GM12873 (cell line): ENCODE results near the gene ATL1.

ENCODE experiments used
- TF ChIP-seq, protein P1 (sequence below): IDR thresholded peaks from 2 replicates; pipeline ENCODE4 v1.5.1; 2012; ENCODE audit warnings: low read depth, mild to moderate bottlenecking, moderate library complexity, low read length, control low read depth; ENCODE audit not compliant: insufficient read depth; ENCODE audit errors: missing control alignments

ATL1 gene

GRCh38 chr14:50598765-50599164, 38.8 kb downstream of the ATL1 start:
- TF ChIP-seq, protein P1, sequence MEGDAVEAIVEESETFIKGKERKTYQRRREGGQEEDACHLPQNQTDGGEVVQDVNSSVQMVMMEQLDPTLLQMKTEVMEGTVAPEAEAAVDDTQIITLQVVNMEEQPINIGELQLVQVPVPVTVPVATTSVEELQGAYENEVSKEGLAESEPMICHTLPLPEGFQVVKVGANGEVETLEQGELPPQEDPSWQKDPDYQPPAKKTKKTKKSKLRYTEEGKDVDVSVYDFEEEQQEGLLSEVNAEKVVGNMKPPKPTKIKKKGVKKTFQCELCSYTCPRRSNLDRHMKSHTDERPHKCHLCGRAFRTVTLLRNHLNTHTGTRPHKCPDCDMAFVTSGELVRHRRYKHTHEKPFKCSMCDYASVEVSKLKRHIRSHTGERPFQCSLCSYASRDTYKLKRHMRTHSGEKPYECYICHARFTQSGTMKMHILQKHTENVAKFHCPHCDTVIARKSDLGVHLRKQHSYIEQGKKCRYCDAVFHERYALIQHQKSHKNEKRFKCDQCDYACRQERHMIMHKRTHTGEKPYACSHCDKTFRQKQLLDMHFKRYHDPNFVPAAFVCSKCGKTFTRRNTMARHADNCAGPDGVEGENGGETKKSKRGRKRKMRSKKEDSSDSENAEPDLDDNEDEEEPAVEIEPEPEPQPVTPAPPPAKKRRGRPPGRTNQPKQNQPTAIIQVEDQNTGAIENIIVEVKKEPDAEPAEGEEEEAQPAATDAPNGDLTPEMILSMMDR: no peak

DNA sequence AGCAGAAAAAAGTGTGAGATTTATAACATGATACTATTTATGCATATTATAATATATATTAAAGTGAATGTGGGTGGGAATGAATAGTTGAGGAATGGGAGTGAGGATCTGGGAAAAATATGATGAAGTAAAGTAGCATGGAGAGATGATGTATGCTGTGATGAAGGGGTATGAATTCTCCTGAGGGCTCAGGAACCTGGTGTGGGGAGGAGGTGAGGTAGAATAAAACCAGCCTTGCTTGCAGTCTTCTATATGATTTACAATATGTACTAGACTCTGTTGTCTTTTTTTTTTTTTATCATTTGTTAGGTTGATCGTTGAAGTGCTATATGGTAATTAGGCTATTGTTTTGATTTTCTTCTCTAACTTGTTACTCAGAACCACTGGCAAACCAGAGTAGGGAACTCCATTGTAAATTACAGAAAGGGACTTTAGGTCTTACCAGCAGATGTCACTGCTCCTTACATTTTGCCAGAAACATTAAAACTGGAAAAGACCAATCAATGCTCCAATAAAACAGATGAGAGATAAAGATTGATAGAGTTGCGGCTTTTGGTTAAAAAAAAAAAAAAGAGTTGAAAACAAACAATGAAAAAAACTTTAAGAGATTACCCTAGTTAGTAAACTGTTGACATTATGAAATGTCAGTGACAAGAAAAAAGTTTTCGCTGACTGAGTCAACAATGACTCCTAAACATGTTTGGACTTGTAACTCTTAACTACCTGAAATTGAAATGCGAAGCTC, 39.9 kb downstream of the ATL1 start:
- TF ChIP-seq, protein P1: peak; percentile 52

- TF ChIP-seq, protein P1: no peak
Observed at GRCh38 chr14:50600849-50601248, 40.9 kb downstream of the ATL1 start.

GRCh38 chr14:50601394-50601793, 41.4 kb downstream of the ATL1 start:
- TF ChIP-seq, protein P1: no peak

DNA sequence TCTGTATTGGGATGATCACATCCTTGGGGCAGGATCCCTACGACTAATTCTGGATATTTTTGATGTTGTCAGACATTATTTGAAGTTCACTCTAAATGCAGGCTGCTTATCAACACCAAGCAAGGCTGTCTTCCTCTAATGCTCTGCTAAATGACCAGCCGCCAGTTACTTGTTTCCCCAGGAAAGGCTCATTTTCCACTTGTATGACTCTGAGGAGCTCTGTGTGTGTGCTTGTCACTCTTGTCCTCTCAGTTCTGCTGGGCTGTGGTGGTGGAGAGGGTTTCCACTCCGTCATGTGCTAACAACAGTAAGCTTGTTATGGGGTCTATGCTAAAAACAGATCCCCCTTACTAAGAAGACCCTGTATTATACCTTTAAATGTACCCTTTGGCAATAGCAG, 42.1 kb downstream of the ATL1 start:
- TF ChIP-seq, protein P1: no peak

DNA sequence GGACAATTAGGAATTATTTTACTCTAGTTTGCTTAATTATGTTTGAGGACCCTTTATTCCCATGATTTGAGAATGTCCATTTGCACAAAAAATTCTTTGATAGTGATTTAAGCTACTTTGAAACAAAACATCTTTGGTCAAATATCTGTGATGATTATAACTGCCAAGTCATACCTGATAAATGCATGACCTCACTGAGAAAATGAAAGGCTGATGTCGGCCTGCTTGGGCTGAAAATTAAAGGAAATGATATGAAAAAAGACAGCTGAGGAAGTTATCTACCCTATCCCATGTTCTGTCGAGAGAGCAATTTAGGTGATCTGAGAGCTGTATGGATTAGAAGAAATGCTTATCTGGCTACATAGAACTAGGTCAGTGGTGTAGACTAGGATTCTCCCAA, 43.6 kb downstream of the ATL1 start:
- TF ChIP-seq, protein P1: no peak

- TF ChIP-seq, protein P1: no peak
Observed at GRCh38 chr14:50605766-50606165, 45.8 kb downstream of the ATL1 start.
